WERI-Rb-1 (cell line): Measurements from ENCODE around the gene RANBP17.

Experiments
- DNase-seq: peaks from one replicate; pipeline ENCODE4 v3.0.0-alpha.2; 2020
- H3K27ac ChIP-seq: fragments of 250-450 bp; sonication (Bioruptor Pico); 2 replicates; pipeline ENCODE4 v1.5.1; 2020; ENCODE audit warnings: mild to moderate bottlenecking, moderate library complexity
- H3K27me3 ChIP-seq: fragments of 250-450 bp; sonication (Bioruptor Pico); 2 replicates; pipeline ENCODE4 v1.5.1; 2021; ENCODE audit warnings: mild to moderate bottlenecking, low read depth, moderate library complexity; ENCODE audit not compliant: insufficient read depth, severe bottlenecking
- H3K36me3 ChIP-seq: fragments of 250-450 bp; sonication (Bioruptor Pico); 2 replicates; pipeline ENCODE4 v1.5.1; 2020; ENCODE audit warnings: mild to moderate bottlenecking, moderate library complexity
- H3K4me3 ChIP-seq: 2 replicates; pipeline ENCODE4 v1.5.1; 2011; ENCODE audit warnings: low read depth, mild to moderate bottlenecking, control low read depth, low read length
- H3K9me3 ChIP-seq: fragments of 250-450 bp; sonication (Bioruptor Pico); 2 replicates; pipeline ENCODE4 v1.5.1; 2021; ENCODE audit warnings: mild to moderate bottlenecking, moderate library complexity; ENCODE audit not compliant: severe bottlenecking
- TF ChIP-seq, protein P1 (sequence below): IDR thresholded peaks from 2 replicates; pipeline ENCODE4 v1.5.1; 2011; ENCODE audit warnings: low read depth, mild to moderate bottlenecking, control low read depth, inconsistent platforms, low read length

RANBP17 gene

GRCh38 chr5:171317230-171317629, 455.4 kb downstream of the RANBP17 start:
- Histone ChIP-seq H3K9me3 (peaks cover 6% of the 10 kb centered on the region), H3K27me3 (peaks cover 97% of the 10 kb centered on the region)

GRCh38 chr5:171318026-171318425, 456.2 kb downstream of the RANBP17 start:
- Histone ChIP-seq H3K4me3 (no peak overlapping the region), H3K9me3 (peaks cover 6% of the 10 kb centered on the region)
- TF ChIP-seq, protein P1, sequence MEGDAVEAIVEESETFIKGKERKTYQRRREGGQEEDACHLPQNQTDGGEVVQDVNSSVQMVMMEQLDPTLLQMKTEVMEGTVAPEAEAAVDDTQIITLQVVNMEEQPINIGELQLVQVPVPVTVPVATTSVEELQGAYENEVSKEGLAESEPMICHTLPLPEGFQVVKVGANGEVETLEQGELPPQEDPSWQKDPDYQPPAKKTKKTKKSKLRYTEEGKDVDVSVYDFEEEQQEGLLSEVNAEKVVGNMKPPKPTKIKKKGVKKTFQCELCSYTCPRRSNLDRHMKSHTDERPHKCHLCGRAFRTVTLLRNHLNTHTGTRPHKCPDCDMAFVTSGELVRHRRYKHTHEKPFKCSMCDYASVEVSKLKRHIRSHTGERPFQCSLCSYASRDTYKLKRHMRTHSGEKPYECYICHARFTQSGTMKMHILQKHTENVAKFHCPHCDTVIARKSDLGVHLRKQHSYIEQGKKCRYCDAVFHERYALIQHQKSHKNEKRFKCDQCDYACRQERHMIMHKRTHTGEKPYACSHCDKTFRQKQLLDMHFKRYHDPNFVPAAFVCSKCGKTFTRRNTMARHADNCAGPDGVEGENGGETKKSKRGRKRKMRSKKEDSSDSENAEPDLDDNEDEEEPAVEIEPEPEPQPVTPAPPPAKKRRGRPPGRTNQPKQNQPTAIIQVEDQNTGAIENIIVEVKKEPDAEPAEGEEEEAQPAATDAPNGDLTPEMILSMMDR: no peak

More at GRCh38 chr5:171317230-171317629, 455.4 kb downstream of the RANBP17 start:
- H3K27ac ChIP-seq: no peak overlapping the region
- H3K4me3 ChIP-seq: no peak overlapping the region
- no peaks in the 10 kb centered on the region for H3K36me3 ChIP-seq
- no peak for DNase-seq
- TF ChIP-seq, protein P1: no peak

GRCh38 chr5:171321447-171321846, 459.6 kb downstream of the RANBP17 start:
- DNase-seq: no peak
- peaks cover 87% of the 10 kb centered on the region for H3K27me3 ChIP-seq
- H3K4me3 ChIP-seq: no peak overlapping the region
- H3K36me3 ChIP-seq: no peaks in the 10 kb centered on the region
- TF ChIP-seq, protein P1: no peak
- no peaks in the 10 kb centered on the region for H3K9me3 ChIP-seq
- no peak overlapping the region for H3K27ac ChIP-seq

More at GRCh38 chr5:171318026-171318425, 456.2 kb downstream of the RANBP17 start:
- Histone ChIP-seq H3K27me3 (peaks cover 97% of the 10 kb centered on the region), H3K27ac (no peak overlapping the region), H3K36me3 (no peaks in the 10 kb centered on the region)
- no peak for DNase-seq

DNA sequence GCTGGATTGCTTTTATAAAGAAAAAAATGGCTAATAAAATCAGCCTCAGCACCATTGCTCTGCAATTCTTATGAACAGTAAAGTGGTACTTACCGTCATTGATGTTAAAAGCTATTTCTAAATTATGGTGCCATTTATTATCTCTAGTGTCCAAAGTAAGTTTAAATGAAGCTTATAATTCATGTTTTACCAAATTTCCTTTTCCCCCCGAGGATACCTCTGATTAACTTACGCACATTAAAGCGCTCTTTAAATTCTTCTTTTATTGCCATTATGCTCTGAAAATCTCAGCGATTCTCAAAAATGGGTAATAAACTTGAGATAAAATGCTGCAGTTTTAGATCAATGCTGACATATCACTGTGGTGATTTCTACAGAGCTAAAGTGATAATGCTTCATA, 460.7 kb downstream of the RANBP17 start:
- H3K36me3 ChIP-seq: no peaks in the 10 kb centered on the region
- no peak overlapping the region for H3K4me3 ChIP-seq
- H3K27ac ChIP-seq: no peak overlapping the region
- H3K9me3 ChIP-seq: no peaks in the 10 kb centered on the region
- H3K27me3 ChIP-seq: peaks cover 85% of the 10 kb centered on the region
- TF ChIP-seq, protein P1: no peak
- DNase-seq: no peak

DNA sequence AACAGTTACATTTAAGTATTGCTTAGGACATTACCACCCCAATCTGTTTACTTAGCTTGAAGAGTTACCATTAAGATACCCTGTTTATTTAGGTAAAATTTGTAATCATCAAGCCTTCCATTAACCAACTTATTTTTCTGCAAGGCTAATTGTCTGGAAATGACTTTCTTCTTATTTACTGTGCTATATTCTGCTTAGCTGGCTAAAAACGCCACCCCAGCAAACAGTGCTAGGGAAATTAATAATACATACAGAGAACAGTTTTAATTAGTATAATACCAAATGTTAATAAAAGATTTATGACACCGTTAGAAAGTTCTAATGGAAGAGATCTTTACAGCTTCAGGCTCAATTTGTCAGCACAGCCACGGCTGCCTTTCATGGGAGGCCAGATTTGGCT, 461.2 kb downstream of the RANBP17 start:
- Histone ChIP-seq H3K4me3 (no peak overlapping the region), H3K27ac (no peak overlapping the region), H3K9me3 (no peaks in the 10 kb centered on the region), H3K27me3 (peaks cover 85% of the 10 kb centered on the region), H3K36me3 (no peaks in the 10 kb centered on the region)
- DNase-seq: no peak
- TF ChIP-seq, protein P1: no peak
